KMS-11 (cell line): ENCODE results near the gene GPR84.

Experiments
- H2AFZ ChIP-seq: fragments of 200-600 bp; sonication (generic); 2 replicates; pipeline ENCODE4 v1.6.1; 2016; ENCODE audit warnings: antibody characterized with exemption, mixed run types, low read depth
- H3K27ac ChIP-seq: fragments of 200-600 bp; sonication (generic); 2 replicates; pipeline ENCODE4 v1.6.1; 2016; ENCODE audit warnings: mild to moderate bottlenecking, mixed run types
- H3K27me3 ChIP-seq: fragments of 200-600 bp; sonication (generic); 2 replicates; pipeline ENCODE4 v1.6.1; 2017; ENCODE audit warnings: mild to moderate bottlenecking, low read depth, mixed run types, moderate library complexity; ENCODE audit not compliant: insufficient read depth
- H3K36me3 ChIP-seq: fragments of 200-600 bp; sonication (generic); 2 replicates; pipeline ENCODE4 v1.6.1; 2017; ENCODE audit warnings: mild to moderate bottlenecking, mixed run types; ENCODE audit not compliant: insufficient read depth
- H3K4me1 ChIP-seq: fragments of 200-600 bp; sonication (generic); 2 replicates; pipeline ENCODE4 v1.6.1; 2016; ENCODE audit warnings: mild to moderate bottlenecking, low read depth, mixed run types; ENCODE audit not compliant: poor library complexity, severe bottlenecking
- H3K4me2 ChIP-seq: fragments of 200-600 bp; sonication (generic); 2 replicates; pipeline ENCODE4 v1.7.0; 2016; ENCODE audit warnings: mild to moderate bottlenecking, mixed run types
- H3K4me3 ChIP-seq: fragments of 200-600 bp; sonication (generic); IDR thresholded peaks from 2 replicates; pipeline ENCODE4 v1.6.1; 2017; ENCODE audit warnings: low read depth, low read length, mixed read lengths; ENCODE audit not compliant: insufficient read depth
- H3K79me2 ChIP-seq: fragments of 200-600 bp; sonication (generic); 2 replicates; pipeline ENCODE4 v1.6.1; 2016; ENCODE audit warnings: low read depth, mixed run types; ENCODE audit not compliant: insufficient read depth
- H3K9ac ChIP-seq: fragments of 200-600 bp; sonication (generic); 2 replicates; pipeline ENCODE4 v1.6.1; 2016; ENCODE audit warnings: mild to moderate bottlenecking, mixed run types
- H4K20me1 ChIP-seq: fragments of 200-600 bp; sonication (generic); 2 replicates; pipeline ENCODE4 v1.6.1; 2016; ENCODE audit warnings: mild to moderate bottlenecking, mixed run types; ENCODE audit not compliant: insufficient read depth
- TF ChIP-seq, protein P1 (sequence below): fragments of 200-600 bp; sonication (generic); conservative IDR thresholded peaks from 2 replicates; pipeline ENCODE4 v1.6.1; 2017; ENCODE audit warnings: low read depth, mild to moderate bottlenecking, antibody characterized with exemption, low read length, moderate library complexity, mixed read lengths

The GPR84 gene

DNA sequence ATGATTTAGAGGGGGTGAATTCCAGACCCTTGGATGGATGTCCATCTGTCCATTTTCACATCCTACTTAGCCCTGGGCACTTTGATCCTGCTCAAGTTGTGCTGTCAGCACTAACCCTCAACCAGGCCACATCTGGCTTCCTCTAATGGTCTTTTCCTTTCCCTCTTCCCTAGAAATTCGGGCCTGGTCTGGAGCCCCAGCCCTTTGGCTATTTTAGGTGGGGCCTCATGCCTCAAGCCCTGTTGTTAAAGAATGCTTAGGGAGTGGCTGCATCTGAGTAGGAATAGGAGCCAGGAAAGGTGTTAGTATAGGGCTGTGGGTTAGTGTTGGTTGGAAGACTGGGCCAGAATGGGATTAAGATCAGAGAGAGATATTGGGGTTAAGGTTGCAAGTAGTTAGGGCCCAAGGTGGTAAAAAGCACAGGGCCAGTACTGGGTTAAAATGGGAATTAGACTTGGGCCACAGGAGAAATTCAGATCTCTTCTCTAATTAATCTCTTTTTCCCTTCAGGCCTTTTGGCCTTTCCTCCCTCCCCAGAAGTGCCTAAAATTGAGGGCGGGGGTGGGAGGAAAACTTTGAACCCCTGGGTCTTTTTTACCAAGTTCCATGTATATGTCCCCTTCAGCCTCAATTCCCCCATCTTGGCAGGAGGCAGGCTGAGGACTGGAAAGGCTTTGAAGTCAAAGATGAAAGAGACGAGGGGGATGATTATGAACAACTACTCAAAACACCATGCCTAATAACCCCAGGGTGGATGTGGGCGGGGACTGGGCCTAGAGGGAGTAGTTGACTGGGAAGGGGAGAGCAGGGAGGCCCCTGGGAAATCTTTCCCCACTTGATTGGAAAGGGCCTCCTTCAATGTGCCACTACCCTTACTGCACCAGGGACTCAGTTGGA, 24.2 kb upstream of the GPR84 start:
- no peak overlapping the region for H3K4me3 ChIP-seq
- H3K36me3 ChIP-seq = no peaks in the 10 kb centered on the region
- H3K27ac ChIP-seq = no peak overlapping the region
- H3K9ac ChIP-seq = no peak overlapping the region
- TF ChIP-seq, protein P1, sequence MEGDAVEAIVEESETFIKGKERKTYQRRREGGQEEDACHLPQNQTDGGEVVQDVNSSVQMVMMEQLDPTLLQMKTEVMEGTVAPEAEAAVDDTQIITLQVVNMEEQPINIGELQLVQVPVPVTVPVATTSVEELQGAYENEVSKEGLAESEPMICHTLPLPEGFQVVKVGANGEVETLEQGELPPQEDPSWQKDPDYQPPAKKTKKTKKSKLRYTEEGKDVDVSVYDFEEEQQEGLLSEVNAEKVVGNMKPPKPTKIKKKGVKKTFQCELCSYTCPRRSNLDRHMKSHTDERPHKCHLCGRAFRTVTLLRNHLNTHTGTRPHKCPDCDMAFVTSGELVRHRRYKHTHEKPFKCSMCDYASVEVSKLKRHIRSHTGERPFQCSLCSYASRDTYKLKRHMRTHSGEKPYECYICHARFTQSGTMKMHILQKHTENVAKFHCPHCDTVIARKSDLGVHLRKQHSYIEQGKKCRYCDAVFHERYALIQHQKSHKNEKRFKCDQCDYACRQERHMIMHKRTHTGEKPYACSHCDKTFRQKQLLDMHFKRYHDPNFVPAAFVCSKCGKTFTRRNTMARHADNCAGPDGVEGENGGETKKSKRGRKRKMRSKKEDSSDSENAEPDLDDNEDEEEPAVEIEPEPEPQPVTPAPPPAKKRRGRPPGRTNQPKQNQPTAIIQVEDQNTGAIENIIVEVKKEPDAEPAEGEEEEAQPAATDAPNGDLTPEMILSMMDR = no peak
- no peak overlapping the region for H2AFZ ChIP-seq
- H3K79me2 ChIP-seq = no peaks in the 10 kb centered on the region
- peaks cover 11% of the 10 kb centered on the region; the same call in 1 of the 2 replicates for H3K27me3 ChIP-seq
- H4K20me1 ChIP-seq = no peaks in the 10 kb centered on the region
- H3K4me1 ChIP-seq = no peaks in the 10 kb centered on the region
- H3K4me2 ChIP-seq = no peak overlapping the region

DNA sequence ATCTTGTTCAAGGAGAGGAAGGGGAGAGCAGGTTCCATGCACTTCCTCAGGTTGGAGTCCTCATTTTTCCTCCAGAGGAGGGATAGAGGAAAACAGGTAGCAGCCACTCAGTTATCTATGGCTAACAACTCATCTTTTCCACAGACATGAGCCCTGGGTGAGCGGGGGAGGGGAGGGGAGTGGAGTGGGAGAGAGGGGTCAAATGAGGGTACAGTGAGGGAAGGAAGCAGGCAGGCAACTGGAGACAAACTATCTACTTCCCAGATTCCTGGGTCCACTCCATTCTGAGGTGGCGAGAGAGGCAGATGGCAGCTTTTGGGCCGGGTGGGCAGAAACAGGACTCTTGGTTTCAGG, 22.8 kb upstream of the GPR84 start:
- Histone ChIP-seq H3K9ac (no peak overlapping the region), H3K79me2 (no peaks in the 10 kb centered on the region), H3K36me3 (no peaks in the 10 kb centered on the region), H3K27me3 (peaks cover 4% of the 10 kb centered on the region; the same call in 1 of the 2 replicates), H3K4me3 (no peak overlapping the region), H3K27ac (no peak overlapping the region), H4K20me1 (no peaks in the 10 kb centered on the region), H3K4me1 (no peaks in the 10 kb centered on the region), H3K4me2 (no peak overlapping the region), H2AFZ (no peak overlapping the region)
- TF ChIP-seq, protein P1 = no peak

DNA sequence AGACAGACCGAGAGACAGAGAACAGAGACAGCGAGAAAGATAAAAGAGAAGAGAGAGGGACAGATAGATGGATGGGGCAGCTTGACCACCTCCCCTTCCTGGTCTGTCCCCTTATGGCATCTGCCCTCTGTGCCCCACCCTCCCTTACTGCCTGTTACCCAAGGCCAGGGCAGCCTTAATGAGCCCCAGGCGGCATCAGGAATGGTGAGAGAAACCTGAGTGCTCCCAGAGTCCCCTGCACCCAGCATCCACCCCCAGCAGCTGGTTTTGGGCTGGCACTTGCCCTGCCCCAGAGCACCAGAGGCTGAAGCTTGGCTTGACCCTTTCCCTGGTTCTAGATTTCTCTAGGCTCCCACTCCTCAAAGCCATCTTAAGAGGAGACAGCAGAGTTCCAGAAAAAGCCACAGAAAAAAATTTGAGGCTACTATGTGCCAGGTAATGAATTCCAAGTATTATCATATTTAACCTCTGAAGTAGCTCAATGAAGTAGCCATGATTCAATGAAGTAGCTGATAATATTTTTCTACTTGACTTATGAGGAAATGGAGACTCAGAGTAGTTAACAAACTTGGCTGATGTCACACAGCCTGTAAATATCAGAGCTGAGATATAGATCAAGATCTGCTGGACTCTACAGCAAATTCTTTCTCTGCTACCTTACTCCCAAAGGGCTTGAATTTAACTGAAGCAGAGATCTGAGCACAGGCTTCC, 22.3 kb upstream of the GPR84 start:
- Histone ChIP-seq H3K9ac (no peak overlapping the region), H3K79me2 (no peaks in the 10 kb centered on the region), H4K20me1 (no peaks in the 10 kb centered on the region), H2AFZ (no peak overlapping the region), H3K4me3 (no peak overlapping the region), H3K36me3 (no peaks in the 10 kb centered on the region), H3K4me1 (no peaks in the 10 kb centered on the region), H3K4me2 (no peak overlapping the region), H3K27ac (no peak overlapping the region), H3K27me3 (no peaks in the 10 kb centered on the region; the same call in 1 of the 2 replicates)
- TF ChIP-seq, protein P1 = no peak

DNA sequence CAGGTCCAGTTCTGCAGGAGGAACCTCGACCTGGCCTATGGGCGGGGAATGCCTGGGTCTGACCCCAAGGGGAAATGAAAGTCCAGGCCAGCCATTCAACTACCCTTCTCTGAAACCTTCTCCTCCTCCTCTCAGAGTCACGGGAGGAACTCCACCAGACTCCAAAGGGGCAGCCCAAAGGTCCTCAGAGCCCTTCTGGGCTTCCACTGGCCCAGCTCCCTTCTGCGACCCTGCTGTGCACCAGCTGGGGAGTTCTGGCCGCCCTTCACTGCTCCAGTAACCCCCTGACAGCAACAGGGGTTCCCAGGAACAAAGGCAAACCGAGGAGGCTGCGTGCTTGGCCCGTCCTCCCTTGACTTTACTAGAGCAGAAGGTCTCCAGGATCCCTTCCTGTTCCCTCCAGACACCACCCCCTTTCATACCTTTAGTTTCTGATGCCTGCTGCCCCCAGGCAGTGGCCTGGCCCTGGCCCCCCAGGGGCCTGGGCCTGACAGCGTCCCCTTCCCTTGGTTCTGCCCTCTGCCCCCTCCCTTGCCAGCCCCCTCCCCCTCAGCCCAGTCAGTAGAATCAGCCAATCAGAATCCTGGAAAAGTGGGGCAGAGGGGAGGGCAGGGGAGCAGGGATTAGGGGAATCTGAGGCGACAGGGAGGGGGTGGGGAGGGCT, 21.1 kb upstream of the GPR84 start:
- Histone ChIP-seq H3K9ac (no peak overlapping the region), H3K4me3 (no peak overlapping the region), H3K27me3 (no peaks in the 10 kb centered on the region), H4K20me1 (no peaks in the 10 kb centered on the region), H3K4me2 (no peak overlapping the region), H3K36me3 (no peaks in the 10 kb centered on the region), H2AFZ (no peak overlapping the region), H3K4me1 (no peaks in the 10 kb centered on the region), H3K27ac (no peak overlapping the region), H3K79me2 (no peaks in the 10 kb centered on the region)
- TF ChIP-seq, protein P1 = no peak
